ENCODE results near the gene ANXA4.
A peak's percentile ranks its signal among the peaks of the same experiment; 100 is the strongest.
"Not testable (repeated sequence)": the region's sequence is repeated elsewhere in the genome, so short reads cannot be mapped to it uniquely, and the experiment has no call there.

ANXA4 gene

GRCh38 chr2:69779258-69780001, 37.5 kb downstream of the ANXA4 start:
- DNase-seq (ENCODE audit: low read depth) = no peak

GRCh38 chr2:69780921-69781320, 39.0 kb downstream of the ANXA4 start:
- DNase-seq (ENCODE audit: low read depth) = no peak

- DNase-seq (ENCODE audit: low read depth) = no peak
Observed at GRCh38 chr2:69781321-69782248, 39.7 kb downstream of the ANXA4 start.

GRCh38 chr2:69784228-69784627, 42.3 kb downstream of the ANXA4 start:
- DNase-seq (ENCODE audit: low read depth) = no peak

- DNase-seq (ENCODE audit: low read depth) = no peak
Observed at GRCh38 chr2:69785358-69785757, 43.4 kb downstream of the ANXA4 start.

GRCh38 chr2:69786052-69786560, 44.2 kb downstream of the ANXA4 start:
- DNase-seq (ENCODE audit: low read depth) = no peak

- DNase-seq (ENCODE audit: low read depth) = peak; percentile 73
Observed at GRCh38 chr2:69789175-69789721, 47.3 kb downstream of the ANXA4 start.

- no peak for DNase-seq (ENCODE audit: low read depth)
Observed at GRCh38 chr2:69789772-69790600, 48.1 kb downstream of the ANXA4 start.

GRCh38 chr2:69790601-69790959, 48.6 kb downstream of the ANXA4 start:
- DNase-seq (ENCODE audit: low read depth) = no peak

GRCh38 chr2:69791045-69791444, 49.1 kb downstream of the ANXA4 start:
- DNase-seq (ENCODE audit: low read depth) = no peak

- no peak for DNase-seq (ENCODE audit: low read depth)
Observed at GRCh38 chr2:69796174-69796573, 54.2 kb downstream of the ANXA4 start.

GRCh38 chr2:69797235-69797634, 55.3 kb downstream of the ANXA4 start:
- DNase-seq (ENCODE audit: low read depth) = no peak

- DNase-seq (ENCODE audit: low read depth) = no peak
Observed at GRCh38 chr2:69797836-69798289, 55.9 kb downstream of the ANXA4 start.

- no peak for DNase-seq (ENCODE audit: low read depth)
Observed at GRCh38 chr2:69798290-69798908, 56.5 kb downstream of the ANXA4 start.

GRCh38 chr2:69798909-69799526, 57.1 kb downstream of the ANXA4 start:
- DNase-seq (ENCODE audit: low read depth) = no peak

- no peak for DNase-seq (ENCODE audit: low read depth)
Observed at GRCh38 chr2:69801745-69802290, 59.9 kb downstream of the ANXA4 start.

- DNase-seq (ENCODE audit: low read depth) = not testable (repeated sequence)
Observed at GRCh38 chr2:69802781-69803367, 60.9 kb downstream of the ANXA4 start.

- DNase-seq (ENCODE audit: low read depth) = no peak
Observed at GRCh38 chr2:69804416-69804815, 62.5 kb downstream of the ANXA4 start.

- no peak for DNase-seq (ENCODE audit: low read depth)
Observed at GRCh38 chr2:69805887-69806286, 64.0 kb downstream of the ANXA4 start.

Data from stromal cell of bone marrow (primary cell).